HG02943 (cell line): ENCODE results near the gene OR10A6.

Source experiments
- ATAC-seq: cut with Tn5 transposase; IDR thresholded peaks from one replicate; pipeline ENCODE4 v1.9.1; 2021; ENCODE audit warnings: mild to moderate bottlenecking, low read depth, moderate library complexity; ENCODE audit not compliant: unreplicated experiment

The OR10A6 gene

DNA sequence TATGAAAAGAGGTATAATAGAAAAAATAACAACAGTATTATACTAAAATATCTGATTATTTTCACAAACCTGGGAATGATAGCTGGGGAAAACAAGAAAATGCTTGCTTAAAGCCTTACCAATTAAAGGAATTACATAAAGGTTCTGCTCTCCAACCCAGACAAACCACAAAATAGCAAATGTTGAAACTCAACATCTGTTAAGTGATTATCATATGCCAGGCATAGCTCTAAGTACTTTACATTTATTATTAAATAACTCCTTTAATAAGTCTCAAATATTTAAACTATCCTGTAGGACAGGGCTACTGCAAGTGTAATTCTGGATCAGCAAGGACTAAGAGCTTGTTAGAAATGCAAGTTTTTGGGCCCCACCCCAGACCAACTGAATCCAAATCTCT, 20.1 kb downstream of the OR10A6 start:
- ATAC-seq: no peak

DNA sequence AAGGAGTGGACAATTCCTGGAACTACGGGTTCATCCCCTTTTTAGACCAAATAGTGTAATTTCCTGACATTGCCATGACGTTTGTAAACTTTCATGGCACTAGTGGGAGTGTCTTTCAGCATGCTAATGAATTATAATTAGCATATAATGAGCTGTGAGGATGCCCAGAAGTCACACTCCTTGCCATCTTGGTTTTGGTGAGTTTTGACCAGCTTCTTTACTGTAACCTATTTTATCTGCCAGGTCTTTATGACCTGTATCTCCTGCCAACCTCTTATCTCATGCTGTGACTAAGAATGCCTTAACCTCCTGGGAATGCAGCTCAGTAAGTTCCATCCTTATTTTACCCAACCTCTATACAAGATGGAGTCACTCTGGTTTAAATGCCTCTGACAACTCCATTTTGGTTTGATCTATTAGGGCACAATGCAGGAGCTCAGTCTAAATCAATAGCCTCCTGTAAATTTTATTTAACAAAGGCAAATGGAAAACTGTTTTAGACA, 20.7 kb downstream of the OR10A6 start:
- no peak for ATAC-seq

DNA sequence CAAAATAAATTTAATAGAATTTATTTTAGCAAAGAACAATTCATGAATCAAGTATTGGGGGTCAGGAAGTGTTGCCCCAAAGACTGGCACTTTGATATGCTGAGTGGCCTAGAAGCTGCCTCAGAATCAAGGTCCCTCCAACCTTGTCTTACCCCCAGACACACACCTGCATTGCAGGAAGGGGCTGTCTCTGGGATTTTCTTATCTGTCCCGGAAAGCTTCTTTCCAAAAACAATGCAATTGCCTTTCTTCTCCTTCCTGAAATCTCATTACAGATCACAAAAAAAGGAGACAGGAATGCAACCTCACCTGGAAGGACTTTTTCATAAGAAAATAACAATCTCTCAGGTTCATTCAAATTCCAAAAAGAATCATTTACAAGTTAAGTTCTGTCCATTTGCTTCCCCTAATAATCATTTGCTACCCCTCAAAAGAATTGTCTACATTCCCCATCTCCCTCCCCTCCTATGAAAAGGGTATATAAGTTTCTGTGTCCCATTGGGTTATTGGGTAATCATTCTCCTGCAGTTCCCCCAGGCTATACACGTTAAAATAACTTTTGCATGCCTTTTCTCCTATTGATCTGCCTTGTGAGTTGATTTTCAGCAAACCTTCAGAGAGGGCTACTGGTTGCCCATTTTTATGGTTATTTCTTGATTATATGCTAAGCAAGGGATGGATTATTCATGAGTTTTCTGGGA, 21.3 kb downstream of the OR10A6 start:
- no peak for ATAC-seq

DNA sequence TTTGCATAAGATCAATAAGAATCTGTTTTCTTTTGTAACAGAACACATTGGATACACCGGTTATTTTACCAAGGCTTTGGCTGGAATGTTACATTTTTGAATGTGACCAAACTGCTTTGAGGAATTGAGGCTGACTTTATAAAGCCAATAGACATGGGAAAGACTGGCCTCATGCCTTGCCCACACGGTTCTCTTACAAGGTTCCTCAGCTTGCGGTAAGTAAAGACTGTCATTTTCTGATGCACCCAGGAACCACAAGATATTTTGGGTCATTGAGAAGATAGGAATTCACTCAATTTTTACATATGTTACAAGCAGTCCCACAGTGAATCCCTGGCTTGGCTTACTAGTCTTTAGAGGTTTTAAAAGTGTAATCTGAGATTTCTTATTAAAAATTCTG, 23.9 kb downstream of the OR10A6 start:
- no peak for ATAC-seq

DNA sequence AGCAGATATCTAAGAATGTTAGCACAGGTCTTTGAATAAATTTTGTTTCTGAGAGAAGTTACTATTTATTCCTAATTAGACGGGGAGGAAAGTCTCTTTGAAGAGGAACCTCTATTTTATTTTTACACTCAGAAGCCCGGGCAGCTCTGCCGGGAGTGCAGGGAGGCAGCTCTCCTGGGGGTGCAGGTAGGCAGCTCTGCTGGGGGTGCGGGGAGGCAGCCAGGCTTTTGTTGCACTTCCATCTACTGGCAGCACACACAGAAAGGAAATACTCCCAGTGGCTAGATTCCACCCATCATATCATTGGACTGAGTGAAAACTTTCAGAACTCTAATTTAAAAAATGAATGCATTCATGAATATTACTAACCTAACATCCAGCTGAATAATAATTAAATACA, 24.6 kb downstream of the OR10A6 start:
- no peak for ATAC-seq

DNA sequence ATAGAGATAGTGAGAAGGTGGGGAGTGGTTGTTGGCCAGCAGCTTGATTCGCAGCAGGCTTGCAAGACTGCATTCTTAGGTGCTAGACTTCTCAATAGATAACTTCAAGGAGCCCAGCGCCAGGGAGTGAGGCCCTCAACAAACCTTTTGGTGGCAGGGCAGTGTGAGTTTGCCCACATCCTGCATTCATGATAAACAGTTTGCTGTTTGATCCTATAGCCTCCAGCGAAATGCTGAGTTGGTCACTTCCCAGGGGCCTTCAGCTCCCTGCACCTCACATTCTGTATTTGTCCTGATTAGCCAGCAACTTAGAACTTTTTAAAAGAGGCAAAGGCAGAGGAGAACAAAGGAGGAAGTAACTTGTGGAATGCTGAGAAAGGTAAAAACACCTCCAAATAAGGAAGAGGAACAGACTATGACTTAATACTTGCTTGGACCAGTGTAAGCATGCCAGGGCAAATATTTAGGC, 25.1 kb downstream of the OR10A6 start:
- ATAC-seq: no peak

DNA sequence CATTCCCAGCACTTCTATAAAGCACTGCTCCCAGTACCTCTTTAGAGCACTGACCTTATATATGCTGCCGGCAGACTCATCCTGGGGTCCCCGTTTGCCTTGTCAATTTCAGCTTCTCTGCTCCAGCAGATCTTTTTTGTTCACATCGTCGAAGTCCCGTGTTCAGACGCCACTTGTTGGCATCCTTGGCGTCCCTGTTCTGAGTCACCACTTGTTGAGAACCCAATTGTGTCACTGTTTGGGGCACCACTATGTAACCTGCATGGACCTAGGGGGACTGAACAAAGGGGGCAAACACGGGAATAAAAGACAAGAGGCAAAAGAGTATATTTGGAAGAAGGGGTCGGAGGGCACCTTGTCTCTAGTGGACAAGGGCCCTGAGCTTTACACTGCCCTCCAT, 25.5 kb downstream of the OR10A6 start:
- no peak for ATAC-seq

DNA sequence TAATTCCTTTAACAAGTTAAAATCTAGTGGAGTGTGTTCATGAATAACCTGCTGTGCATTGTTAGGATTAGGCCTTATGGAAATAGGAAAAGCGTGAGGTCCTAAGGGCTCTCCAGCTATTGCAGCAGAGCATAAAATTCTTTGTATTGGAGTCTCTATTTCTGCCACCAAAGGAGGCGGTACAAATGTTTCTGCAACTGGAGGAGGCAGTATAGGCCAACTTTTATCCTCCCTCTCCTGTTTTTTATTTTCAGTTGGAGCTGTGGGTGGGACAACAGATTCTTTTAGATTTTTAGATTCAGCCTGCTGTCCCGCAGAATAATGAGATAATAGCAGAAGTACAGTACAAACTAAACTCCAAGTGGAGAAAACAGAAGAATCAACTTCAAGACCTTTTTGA, 26.2 kb downstream of the OR10A6 start:
- no peak for ATAC-seq

DNA sequence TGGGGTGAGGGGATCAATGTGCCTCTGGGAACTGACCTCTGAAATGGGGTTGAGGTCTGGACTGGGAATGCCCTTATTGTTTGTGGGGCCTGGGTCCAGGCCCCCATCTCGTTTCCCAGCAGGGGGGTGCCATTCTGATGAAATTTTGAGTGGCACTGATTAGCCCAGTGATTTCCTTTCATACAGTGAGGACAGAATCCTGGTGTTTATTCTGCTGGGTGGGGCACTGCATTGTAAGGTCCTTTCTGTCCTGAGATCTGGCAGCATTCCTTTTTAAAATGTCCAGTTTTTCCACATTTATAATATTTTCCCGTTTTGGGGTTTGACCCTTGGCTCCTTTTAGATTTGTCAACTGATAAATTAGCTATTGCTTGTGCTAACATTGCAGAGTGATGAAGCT, 27.1 kb downstream of the OR10A6 start:
- ATAC-seq: no peak

DNA sequence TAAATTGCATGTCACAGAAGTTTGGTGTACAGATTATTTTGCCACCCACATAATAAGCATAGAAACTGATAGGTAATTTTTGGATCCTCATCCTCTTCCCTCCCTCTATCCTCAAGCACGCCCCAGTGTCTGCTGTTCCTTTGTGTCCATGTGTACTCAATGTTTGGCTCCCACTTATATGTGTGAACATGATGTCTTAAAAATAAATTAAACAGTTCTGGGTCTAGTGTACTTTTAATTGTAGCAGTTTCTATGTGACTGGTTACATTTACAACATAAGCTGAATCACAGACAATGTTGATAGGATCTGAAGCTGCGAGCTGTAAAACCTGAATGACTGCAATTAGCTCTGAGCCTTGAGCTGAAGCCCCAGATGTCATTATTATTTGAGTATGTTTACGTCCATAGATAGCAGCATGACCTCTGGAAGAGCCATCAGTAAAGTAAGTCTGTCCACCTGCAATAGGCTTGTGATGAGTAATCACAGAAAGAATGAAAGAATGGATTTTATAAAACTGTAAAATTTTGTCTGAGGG, 29.7 kb downstream of the OR10A6 start:
- ATAC-seq: no peak

DNA sequence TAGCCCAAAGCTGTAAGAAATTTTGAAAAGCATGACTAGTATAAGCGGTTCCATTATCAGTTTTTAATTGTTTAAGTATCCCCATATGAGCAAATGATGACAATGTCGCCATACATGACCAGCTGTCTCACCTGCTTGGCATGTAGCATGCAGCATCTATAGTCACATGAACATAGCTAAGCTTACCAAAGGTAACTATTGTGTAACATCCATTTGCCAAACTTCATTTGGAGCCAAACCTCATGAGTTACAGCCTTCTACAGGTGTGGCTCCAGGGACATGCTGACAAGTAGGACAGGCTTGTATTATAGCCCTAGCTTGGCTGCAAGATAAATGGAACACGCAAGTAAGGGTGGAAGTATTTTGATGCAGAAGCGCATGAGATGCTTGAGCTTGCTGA, 30.4 kb downstream of the OR10A6 start:
- no peak for ATAC-seq

DNA sequence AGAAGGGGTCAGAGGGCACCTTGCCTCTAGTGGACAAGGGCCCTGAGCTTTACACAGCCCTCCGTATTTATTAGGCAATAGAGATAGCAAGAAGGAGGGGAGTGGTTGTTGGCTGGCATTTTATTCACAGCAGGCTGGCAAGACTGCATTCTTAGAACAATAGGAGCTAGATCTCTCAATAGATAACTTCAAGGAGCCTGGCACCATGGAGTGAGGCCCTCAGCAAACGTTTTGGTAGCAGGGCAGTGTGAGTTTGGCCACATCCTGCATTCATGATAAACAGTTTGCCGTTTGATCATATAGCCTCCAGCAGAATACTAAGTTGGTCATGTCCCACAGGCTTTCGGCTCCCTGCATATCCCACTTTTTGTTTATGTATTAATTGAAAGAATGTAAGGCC, 31.6 kb downstream of the OR10A6 start:
- ATAC-seq: no peak

DNA sequence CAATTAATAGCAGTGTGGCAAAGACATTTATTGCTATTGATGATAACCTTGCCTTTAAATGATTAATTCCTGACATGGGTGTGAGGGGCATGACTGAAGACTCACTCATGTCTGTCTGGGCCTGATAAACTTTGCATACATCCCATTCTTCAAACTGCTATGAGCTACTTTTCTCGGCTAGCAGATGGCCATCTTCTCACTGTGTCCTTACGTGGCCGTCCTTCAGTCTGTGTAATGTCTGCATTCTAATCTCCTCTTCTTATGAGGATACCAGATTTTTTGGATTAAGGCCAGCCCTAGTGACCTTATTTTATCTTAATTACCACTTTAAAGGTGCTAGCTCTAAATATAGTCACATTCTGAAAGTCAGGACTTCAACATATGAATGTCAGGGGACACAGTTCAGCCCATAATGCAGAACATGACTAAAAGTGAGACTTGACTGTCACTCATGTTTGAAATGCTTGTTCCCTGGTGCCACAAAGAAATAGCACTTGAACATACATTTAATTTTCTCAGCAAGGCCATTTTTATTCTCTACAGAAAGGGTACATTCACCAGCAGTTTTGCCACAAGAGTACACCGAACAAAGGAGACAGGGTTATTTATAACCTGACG, 32.3 kb downstream of the OR10A6 start:
- no peak for ATAC-seq

DNA sequence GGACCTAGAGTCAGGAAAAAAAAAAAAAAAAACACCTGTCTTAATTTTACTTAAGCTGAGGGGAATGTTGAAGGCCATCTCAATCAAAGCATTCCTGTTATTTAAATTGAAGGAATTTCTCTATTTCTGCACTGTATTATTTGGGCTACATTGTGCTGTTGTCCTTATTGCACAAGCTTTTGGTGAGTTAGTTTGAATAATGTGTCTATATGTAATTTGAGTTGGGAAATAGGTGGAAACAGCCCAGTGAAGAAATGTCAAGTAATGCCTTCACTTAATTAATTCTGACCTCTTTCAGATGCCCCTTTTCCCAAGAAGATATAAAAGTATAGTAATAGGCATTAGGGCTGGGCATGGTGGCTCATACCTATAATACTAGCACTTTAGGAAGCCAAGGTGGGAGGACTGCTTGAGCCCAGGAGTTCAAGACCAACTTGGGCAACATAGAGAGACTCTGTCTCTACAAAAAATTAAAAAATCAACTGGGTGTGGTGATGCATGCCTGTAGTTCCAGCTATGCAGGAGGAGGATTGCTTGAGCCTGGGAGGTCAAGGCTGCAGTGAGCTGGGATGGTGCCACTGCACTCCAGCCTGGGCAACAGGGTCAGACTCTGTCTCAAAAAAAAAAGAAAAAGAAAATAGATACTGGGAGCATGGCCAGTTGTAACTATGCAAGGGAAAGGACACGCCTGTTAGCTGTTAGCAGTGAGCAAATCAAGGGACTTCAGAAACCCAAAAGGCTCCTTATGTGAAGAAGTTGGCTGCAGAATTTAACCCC, 34.9 kb downstream of the OR10A6 start:
- no peak for ATAC-seq

DNA sequence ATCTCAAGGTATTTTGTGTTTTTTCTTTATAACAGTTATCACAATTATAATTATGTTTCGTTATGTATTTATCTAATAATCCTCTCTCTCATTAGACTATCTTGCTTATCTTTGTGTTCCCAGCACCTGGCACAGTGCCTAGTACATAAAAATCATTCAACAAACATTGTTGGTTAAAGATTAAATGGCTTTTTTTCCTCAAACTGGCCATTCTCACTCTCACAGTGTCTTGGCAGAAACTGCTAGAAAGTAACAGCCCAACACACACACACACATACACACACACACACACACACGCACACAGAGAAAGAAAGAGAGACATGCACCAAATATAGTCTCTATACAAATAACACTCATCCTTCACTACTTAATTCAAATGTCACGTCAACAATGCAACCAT, 36.8 kb downstream of the OR10A6 start:
- ATAC-seq: no peak

DNA sequence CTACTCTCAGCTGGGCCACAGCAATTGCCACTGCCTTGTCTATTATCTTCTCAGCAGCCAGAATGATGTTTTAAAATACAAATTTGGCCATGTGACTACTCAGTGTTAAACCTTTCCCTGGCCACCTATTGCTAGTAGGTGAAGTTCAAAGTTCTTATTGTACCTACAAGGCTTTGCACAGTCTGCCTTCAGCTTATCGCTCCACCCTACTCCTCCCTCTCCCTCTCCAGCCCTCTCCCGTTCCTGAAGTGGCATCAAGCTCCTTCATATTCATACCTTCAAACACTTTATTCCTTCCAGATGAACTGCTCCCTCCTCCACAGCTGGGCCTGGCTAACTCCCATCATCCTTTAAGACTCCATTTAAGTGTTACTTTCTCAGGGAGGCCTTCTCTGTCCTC, 37.3 kb downstream of the OR10A6 start:
- ATAC-seq: no peak

DNA sequence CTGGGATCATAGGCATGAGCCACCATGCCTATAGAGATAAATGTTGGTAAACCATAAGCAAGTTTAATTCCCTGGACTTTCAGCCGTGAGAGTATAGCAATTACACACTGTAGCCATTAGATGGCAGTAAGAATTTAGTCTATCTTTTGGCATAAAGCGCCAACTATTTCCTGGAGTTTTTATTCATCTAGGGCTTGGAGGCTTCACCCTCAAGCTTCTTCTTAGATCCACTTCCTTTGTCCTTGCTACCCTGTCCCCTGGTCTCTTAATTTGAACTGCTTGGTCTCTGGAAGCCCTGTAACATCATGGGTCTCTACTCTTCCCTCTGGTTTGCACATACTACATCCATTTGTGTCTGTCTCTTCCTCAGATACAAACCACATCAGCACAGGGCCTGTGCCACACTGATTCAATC, 38.2 kb downstream of the OR10A6 start:
- peak; percentile 72 for ATAC-seq

DNA sequence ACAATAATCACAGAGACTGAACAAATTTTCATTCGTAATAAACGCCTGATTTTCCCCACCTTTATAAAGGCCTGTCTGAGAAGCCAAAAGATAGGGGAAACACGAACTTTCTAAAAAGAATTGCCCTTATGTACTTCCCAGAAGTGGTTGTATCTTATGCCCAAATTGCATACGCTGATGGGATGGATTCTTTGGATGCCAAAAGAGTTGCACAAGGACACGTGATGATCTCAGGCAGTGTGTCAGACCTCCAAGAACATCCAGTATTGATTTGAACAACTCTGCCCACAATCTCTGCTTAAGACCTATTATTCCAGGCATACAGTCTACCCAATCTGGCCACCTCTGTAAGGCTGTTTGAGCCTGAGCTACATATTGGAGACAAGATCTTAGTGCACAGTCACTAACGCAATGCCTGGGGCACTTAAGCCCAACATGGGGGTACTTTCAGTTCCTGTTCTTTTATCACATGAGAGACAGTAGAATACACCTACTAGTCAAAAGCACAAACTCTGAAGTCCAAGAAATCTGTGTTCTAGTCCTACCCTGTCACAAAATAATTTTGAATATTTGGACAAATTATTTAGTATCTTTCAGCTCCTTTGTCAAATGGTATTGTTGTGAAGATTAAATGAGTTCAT, 38.9 kb downstream of the OR10A6 start:
- ATAC-seq: peak; percentile 52

DNA sequence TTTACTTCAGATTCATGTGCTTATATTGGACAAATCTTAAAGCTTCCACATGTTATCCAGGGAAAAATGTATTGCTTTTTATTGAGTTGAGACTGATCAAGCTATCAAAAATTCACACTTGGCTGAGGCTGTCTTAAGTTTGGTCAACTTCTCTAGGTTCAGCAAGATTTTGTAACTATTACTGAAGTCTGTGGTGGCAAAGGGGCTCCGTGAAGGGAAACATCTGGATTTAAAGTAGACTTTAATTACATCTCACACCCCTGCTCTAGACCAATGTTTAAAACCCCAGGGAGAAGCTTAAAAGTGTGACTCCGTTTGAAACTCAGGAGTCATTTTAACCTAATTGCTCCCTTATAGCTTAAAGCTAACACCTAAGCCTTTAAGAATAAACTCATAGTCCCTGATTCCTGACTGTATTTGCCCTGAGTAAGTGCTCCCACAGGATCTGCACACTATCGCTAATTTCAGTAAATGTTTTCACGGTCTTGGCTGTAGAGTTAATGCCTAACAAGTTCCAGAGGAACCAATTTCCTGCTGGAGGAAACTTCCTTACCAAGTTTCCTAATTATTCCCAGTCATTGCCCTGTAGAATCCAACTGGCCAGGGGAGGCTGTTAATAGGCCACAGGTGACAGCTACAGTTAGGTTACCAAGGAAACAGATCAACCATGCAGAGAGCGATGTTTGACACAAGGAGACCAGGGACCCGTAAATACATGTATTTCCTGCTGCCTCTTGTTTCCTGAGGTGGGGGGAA, 40.5 kb downstream of the OR10A6 start:
- ATAC-seq: no peak

DNA sequence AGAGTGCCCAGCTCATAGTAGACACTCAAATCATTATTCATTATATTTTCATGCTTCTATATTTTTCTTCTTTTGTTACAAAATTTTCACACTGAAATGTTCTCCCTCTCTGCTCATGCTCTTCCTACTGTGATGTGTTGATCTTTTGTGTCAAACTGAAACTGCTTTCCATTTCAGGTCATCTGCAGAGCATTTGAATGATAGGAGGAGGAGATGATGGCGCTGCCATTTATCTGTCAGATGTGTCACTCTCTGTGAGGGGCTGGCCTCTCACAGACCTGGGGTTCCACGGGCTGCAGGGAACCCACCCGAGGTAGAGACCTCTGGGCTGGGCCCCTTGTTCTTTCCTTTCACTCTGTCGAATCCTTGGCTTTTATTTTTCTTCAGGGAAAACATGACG, 41.1 kb downstream of the OR10A6 start:
- ATAC-seq: no peak
